Smooth muscle cell (in vitro differentiated cells): ENCODE data around the gene SCNN1A. TPM values are rescaled to one million over a fixed set of nuclear protein-coding genes. Genes with fewer than 3 reads are reported as not detected.
"Not testable (repeated sequence)": the region's sequence is repeated elsewhere in the genome, so short reads cannot be mapped to it uniquely, and the experiment has no call there.

Source experiments
- DNase-seq: peaks from one replicate; lab custom pipeline; 2025; ENCODE audit not compliant: unreplicated experiment; lab: John Stamatoyannopoulos, UW
- H2AFZ ChIP-seq: fragments of 200-600 bp; sonication (generic); 2 replicates; pipeline ENCODE4 v1.6.0; 2016; ENCODE audit warnings: antibody characterized with exemption, low read depth, mild to moderate bottlenecking
- H3F3A ChIP-seq: fragments of 200-600 bp; sonication (generic); 2 replicates; pipeline ENCODE4 v1.6.0; 2017; ENCODE audit warnings: antibody characterized with exemption, low read depth
- H3K27ac ChIP-seq: fragments of 200-600 bp; sonication (generic); 2 replicates; pipeline ENCODE4 v1.5.1; 2016; ENCODE audit warnings: low read depth, mild to moderate bottlenecking
- H3K27me3 ChIP-seq: fragments of 200-600 bp; sonication (generic); 2 replicates; pipeline ENCODE4 v1.6.1; 2016; ENCODE audit warnings: low read depth, mild to moderate bottlenecking
- H3K36me3 ChIP-seq: fragments of 200-600 bp; sonication (generic); 2 replicates; pipeline ENCODE4 v1.5.1; 2016; ENCODE audit warnings: low read depth
- H3K4me1 ChIP-seq: fragments of 200-600 bp; sonication (generic); 2 replicates; pipeline ENCODE4 v1.5.1; 2016; ENCODE audit warnings: low read depth
- H3K4me2 ChIP-seq: fragments of 200-600 bp; sonication (generic); 2 replicates; pipeline ENCODE4 v1.6.0; 2016; ENCODE audit warnings: mild to moderate bottlenecking
- H3K4me3 ChIP-seq: fragments of 200-600 bp; sonication (generic); 2 replicates; pipeline ENCODE4 v1.5.1; 2016; ENCODE audit warnings: mild to moderate bottlenecking
- H3K79me2 ChIP-seq: fragments of 200-600 bp; sonication (generic); 2 replicates; pipeline ENCODE4 v1.6.0; 2016; ENCODE audit warnings: low read depth, mild to moderate bottlenecking
- H3K9ac ChIP-seq: fragments of 200-600 bp; sonication (generic); 2 replicates; pipeline ENCODE4 v1.6.0; 2016; ENCODE audit warnings: low read depth
- H3K9me3 ChIP-seq: fragments of 200-600 bp; sonication (generic); replicated peaks from 2 replicates; pipeline ENCODE4 v1.5.1; 2016; ENCODE audit warnings: low read depth
- H4K20me1 ChIP-seq: fragments of 200-600 bp; sonication (generic); 2 replicates; pipeline ENCODE4 v1.6.0; 2016; ENCODE audit warnings: low read depth
- WGBS: methylation state at CpG from one replicate; pipeline ENCODE4 v1.1.7; 2016; ENCODE audit warnings: low lambda C conversion rate; 5-methylcytosine and 5-hydroxymethylcytosine counted together
- polyA plus RNA-seq: library from polyadenylated mRNA; unstranded; fragments of >200 nt; fragmentation: Nextera tagmentation; extraction: Ambion mirVana; gene quantifications from 2 replicates; pipeline ENCODE4 v1.2.1, GENCODE V29; 2016
- total RNA-seq: library from RNA; depleted of rRNA; stranded (reverse); fragments of >200 nt; gene quantifications from 2 replicates; pipeline ENCODE4 v1.2.3, GENCODE V29; 2014
- TF ChIP-seq, protein P1 (sequence below): fragments of 200-600 bp; sonication (generic); IDR thresholded peaks from 2 replicates; pipeline ENCODE4 v1.5.1; 2017; ENCODE audit warnings: borderline replicate concordance, mild to moderate bottlenecking, antibody characterized with exemption; ENCODE audit not compliant: insufficient read depth, poor library complexity, severe bottlenecking

The SCNN1A gene
- total and polyA plus RNA-seq, 2 experiments from 2014 or later = 0.57 to 1.3 TPM

DNA sequence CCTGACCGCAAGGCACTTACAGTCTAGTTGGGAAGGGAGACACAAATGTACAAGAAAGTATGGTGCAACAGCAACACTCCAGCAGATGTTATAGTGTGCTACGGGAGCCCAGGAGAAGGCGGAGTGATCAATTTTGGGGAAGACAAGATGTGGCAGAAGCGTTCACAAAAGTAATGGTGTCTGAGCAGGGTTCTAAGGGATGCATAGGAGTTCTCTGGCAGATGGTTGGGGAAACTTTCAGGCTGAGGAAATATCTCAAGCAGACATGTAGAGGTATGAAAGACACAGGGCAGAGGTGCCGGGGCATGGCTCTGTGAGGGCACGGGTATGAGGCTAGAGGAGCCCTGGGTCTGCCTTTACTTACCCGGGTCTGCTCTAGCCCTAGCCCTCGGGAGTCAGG is 28.4 kb downstream of the SCNN1A start:
- Histone ChIP-seq H2AFZ (no peak overlapping the region), H3K79me2 (peaks cover 4% of the 10 kb centered on the region), H3K4me3 (no peak overlapping the region), H4K20me1 (no peaks in the 10 kb centered on the region), H3K9me3 (no peaks in the 10 kb centered on the region), H3K4me1 (peaks cover 17% of the 10 kb centered on the region), H3K27me3 (no peaks in the 10 kb centered on the region), H3K4me2 (no peak overlapping the region), H3K9ac (no peak overlapping the region), H3F3A (peaks cover 15% of the 10 kb centered on the region), H3K36me3 (no peaks in the 10 kb centered on the region), H3K27ac (no peak overlapping the region)
- TF ChIP-seq, protein P1, sequence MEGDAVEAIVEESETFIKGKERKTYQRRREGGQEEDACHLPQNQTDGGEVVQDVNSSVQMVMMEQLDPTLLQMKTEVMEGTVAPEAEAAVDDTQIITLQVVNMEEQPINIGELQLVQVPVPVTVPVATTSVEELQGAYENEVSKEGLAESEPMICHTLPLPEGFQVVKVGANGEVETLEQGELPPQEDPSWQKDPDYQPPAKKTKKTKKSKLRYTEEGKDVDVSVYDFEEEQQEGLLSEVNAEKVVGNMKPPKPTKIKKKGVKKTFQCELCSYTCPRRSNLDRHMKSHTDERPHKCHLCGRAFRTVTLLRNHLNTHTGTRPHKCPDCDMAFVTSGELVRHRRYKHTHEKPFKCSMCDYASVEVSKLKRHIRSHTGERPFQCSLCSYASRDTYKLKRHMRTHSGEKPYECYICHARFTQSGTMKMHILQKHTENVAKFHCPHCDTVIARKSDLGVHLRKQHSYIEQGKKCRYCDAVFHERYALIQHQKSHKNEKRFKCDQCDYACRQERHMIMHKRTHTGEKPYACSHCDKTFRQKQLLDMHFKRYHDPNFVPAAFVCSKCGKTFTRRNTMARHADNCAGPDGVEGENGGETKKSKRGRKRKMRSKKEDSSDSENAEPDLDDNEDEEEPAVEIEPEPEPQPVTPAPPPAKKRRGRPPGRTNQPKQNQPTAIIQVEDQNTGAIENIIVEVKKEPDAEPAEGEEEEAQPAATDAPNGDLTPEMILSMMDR = no peak
- no peak for DNase-seq
- WGBS = 98% methylated on average over 8 of the region's 8 CpGs

DNA sequence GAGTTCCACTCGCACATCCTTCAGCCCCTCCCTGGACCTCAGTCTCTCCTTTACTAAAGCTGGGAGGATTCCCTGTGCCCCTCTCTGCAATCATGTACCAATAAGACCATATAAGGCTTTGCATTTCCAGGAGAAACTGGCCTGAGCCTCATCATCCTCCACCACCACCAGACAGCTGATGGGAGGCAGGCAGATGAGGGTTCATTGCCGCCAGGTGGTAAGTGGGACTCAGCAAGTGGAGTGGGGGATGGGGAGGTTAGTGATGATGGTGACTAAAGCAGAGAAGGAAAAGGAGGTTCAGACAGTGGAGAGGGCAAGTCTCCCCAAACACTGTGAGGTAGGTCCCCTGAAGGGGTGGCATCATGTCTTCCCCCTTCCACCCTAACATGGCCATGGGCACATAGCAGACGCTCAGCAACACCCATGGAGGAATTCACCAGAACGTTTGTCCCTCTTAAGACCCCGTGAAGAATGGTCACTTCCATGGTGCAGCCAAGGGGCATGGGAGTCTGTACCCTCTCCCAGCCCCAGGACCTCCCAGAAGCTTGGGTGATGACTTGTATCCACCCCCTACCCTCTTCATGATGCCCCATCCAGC is 29.0 kb downstream of the SCNN1A start:
- no peaks in the 10 kb centered on the region for H3K36me3 ChIP-seq
- H3K79me2 ChIP-seq = peaks cover 10% of the 10 kb centered on the region
- H3K27ac ChIP-seq = peak overlapping the region; percentile 46
- H3K27me3 ChIP-seq = no peaks in the 10 kb centered on the region
- H3F3A ChIP-seq = peaks cover 15% of the 10 kb centered on the region
- H3K9me3 ChIP-seq = no peaks in the 10 kb centered on the region
- no peak overlapping the region for H3K4me3 ChIP-seq
- DNase-seq = no peak
- no peak overlapping the region for H2AFZ ChIP-seq
- TF ChIP-seq, protein P1 = no peak
- WGBS = 95% methylated on average over 5 of the region's 5 CpGs
- H4K20me1 ChIP-seq = no peaks in the 10 kb centered on the region
- peaks cover 17% of the 10 kb centered on the region for H3K4me1 ChIP-seq
- peak overlapping the region; percentile 8 for H3K4me2 ChIP-seq
- no peak overlapping the region for H3K9ac ChIP-seq

DNA sequence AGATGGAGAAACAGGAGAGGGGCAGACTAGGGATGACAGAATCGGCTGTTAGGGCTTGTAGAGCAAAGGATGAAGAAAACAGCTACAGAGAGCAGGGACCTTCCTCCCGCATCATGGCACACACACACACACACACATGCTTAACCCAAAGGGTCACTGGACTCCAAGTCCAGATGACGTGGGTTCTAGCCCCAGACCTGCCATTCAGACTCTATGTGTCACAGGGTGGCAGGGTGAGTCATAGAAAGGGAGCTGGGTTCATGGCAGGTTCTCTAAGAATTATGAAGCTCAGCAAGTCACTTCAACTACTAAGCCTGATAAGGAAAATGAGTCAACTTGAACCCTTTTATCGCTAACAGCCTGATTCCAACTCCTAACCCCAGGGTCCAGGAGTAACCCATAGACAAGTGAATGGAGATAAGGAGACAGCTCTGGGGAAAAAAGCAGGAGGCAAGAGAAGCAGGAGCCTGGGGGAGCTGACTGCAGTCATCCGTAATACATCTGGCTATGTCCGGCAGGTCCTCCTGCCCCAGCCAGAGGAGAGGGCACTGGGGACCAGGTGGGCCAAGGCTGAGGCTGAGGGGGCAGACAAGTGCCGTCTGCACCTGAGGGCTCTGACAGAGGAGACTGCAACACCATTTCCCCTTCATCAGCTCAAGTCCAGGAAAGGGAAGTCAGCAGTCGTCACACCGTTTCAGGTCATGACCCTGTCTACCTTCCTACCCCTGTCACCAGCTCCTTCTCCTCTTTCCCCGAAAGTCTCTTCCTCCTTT is 29.9 kb downstream of the SCNN1A start:
- Histone ChIP-seq H3K4me1 (peaks cover 17% of the 10 kb centered on the region), H3K4me3 (no peak overlapping the region), H3K79me2 (peaks cover 18% of the 10 kb centered on the region), H3K27ac (peak overlapping the region; percentile 66), H3K27me3 (no peaks in the 10 kb centered on the region), H3K4me2 (peak overlapping the region; percentile 8), H3K9me3 (no peaks in the 10 kb centered on the region), H3K36me3 (no peaks in the 10 kb centered on the region), H2AFZ (no peak overlapping the region), H4K20me1 (no peaks in the 10 kb centered on the region), H3K9ac (no peak overlapping the region), H3F3A (peaks cover 15% of the 10 kb centered on the region)
- WGBS = 48% methylated on average over 10 of the region's 10 CpGs
- DNase-seq = no peak
- TF ChIP-seq, protein P1 = no peak

DNA sequence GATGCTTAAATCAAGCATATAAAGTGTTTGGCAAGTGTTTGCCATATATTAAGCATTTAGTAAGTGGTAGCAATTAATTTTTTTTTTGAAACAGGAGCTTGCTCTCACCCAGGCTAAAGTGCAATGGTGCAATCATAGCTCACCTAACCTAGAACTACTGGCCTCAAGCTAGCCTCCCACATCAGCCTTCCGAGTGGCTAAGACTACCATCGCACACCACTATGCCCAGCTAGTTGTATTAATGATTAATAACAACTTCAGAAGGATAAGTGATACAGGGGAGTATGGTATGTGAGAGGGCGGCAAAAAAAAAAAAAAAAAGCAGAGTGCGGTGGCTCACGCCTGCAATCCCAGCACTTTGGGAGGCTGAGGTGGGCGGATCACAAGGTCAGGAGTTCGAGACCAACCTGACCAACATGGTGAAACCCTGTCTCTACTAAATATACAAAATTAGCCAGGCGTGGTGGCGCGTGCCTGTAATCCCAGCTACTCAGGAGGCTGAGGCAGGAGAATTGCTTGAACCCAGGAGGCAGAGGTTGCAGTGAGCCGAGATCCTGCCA is 31.2 kb downstream of the SCNN1A start:
- 98% methylated on average over 11 of the region's 11 CpGs for WGBS
- not testable (repeated sequence) for H2AFZ ChIP-seq

More for the DNA sequence above, 31.2 kb downstream of the SCNN1A start:
- not testable (repeated sequence) for H3K9ac ChIP-seq, H3K9me3 ChIP-seq, H3K36me3 ChIP-seq, H3K4me3 ChIP-seq, H3K4me2 ChIP-seq, H3K27me3 ChIP-seq, DNase-seq
- Histone ChIP-seq H3K4me1 (peaks cover 17% of the 10 kb centered on the region), H3K27ac (peak overlapping the region; percentile 98), H3K79me2 (peaks cover 31% of the 10 kb centered on the region), H3F3A (peaks cover 21% of the 10 kb centered on the region), H4K20me1 (peaks cover 13% of the 10 kb centered on the region)
